ENCODE results near the gene SHISA9.

The SHISA9 gene

GRCh38 chr16:13095061-13095460 is 193.7 kb downstream of the SHISA9 start:
- Histone ChIP-seq H3K27ac (ENCODE audit: insufficient read depth in 1 of 2, low read depth in 1 of 2, low read length in 2 of 2, poor library complexity in 1 of 2, severe bottlenecking in 2 of 2) (no peak overlapping the region), H3K36me3 (ENCODE audit: control insufficient read depth in 4 of 4, insufficient read depth in 4 of 4, low read length in 3 of 4) (no peaks in the 10 kb centered on the region), H3K27me3 (replicated peaks in 2 of 5; ENCODE audit: control insufficient read depth in 4 of 5, insufficient read depth in 5 of 5, low read length in 4 of 5) (no peaks in the 10 kb centered on the region), H3K9me3 (ENCODE audit: control extremely low read depth in 1 of 5, control insufficient read depth in 4 of 5, insufficient read depth in 2 of 5, low read depth in 1 of 5, low read length in 4 of 5) (peaks cover 0 to 3% (median 1%) of the 10 kb centered on the region in 5 experiments), H3K4me1 (ENCODE audit: control extremely low read depth in 1 of 4, control insufficient read depth in 4 of 4, insufficient read depth in 4 of 4, low read length in 3 of 4) (no peaks in the 10 kb centered on the region), H3K4me3 (ENCODE audit: control insufficient read depth in 1 of 7, extremely low read depth in 1 of 7, insufficient read depth in 4 of 7, low read depth in 2 of 7, low read length in 6 of 7) (no peak overlapping the region)
- ChIA-PET POLR2A (no interaction called here), CTCF (no interaction called here)
- 100% methylated on average over 2 of the region's 2 CpGs for WGBS (ENCODE audit: insufficient coverage)
- DNase-seq: no peak

GRCh38 chr16:13098536-13098935 is 197.1 kb downstream of the SHISA9 start:
- Histone ChIP-seq H3K9me3 (ENCODE audit: control extremely low read depth in 1 of 5, control insufficient read depth in 4 of 5, insufficient read depth in 2 of 5, low read depth in 1 of 5, low read length in 4 of 5) (peaks cover 0 to 2% (median under 1%) of the 10 kb centered on the region in 5 experiments), H3K27me3 (replicated peaks in 2 of 5; ENCODE audit: control insufficient read depth in 4 of 5, insufficient read depth in 5 of 5, low read length in 4 of 5) (no peaks in the 10 kb centered on the region), H3K27ac (ENCODE audit: insufficient read depth in 1 of 2, low read depth in 1 of 2, low read length in 2 of 2, poor library complexity in 1 of 2, severe bottlenecking in 2 of 2) (no peak overlapping the region), H3K4me1 (ENCODE audit: control extremely low read depth in 1 of 4, control insufficient read depth in 4 of 4, insufficient read depth in 4 of 4, low read length in 3 of 4) (no peaks in the 10 kb centered on the region), H3K36me3 (ENCODE audit: control insufficient read depth in 4 of 4, insufficient read depth in 4 of 4, low read length in 3 of 4) (no peaks in the 10 kb centered on the region), H3K4me3 (ENCODE audit: control insufficient read depth in 1 of 7, extremely low read depth in 1 of 7, insufficient read depth in 4 of 7, low read depth in 2 of 7, low read length in 6 of 7) (no peak overlapping the region)
- DNase-seq: no peak
- CTCF ChIA-PET: no interaction called here
- WGBS (ENCODE audit: insufficient coverage): 73% methylated on average over 2 of the region's 2 CpGs
- POLR2A ChIA-PET: no interaction called here

- ChIA-PET POLR2A (no interaction called here), CTCF (no interaction called here)
Observed at GRCh38 chr16:13099822-13100221, 198.4 kb downstream of the SHISA9 start.

GRCh38 chr16:13100970-13101369 is 199.6 kb downstream of the SHISA9 start:
- Histone ChIP-seq H3K27ac (ENCODE audit: insufficient read depth in 1 of 2, low read depth in 1 of 2, low read length in 2 of 2, poor library complexity in 1 of 2, severe bottlenecking in 2 of 2) (no peak overlapping the region), H3K4me3 (ENCODE audit: control insufficient read depth in 1 of 7, extremely low read depth in 1 of 7, insufficient read depth in 4 of 7, low read depth in 2 of 7, low read length in 6 of 7) (no peak overlapping the region), H3K36me3 (ENCODE audit: control insufficient read depth in 4 of 4, insufficient read depth in 4 of 4, low read length in 3 of 4) (no peaks in the 10 kb centered on the region), H3K9me3 (ENCODE audit: control extremely low read depth in 1 of 5, control insufficient read depth in 4 of 5, insufficient read depth in 2 of 5, low read depth in 1 of 5, low read length in 4 of 5) (peaks cover 0 to 10% (median 0%) of the 10 kb centered on the region in 5 experiments), H3K4me1 (ENCODE audit: control extremely low read depth in 1 of 4, control insufficient read depth in 4 of 4, insufficient read depth in 4 of 4, low read length in 3 of 4) (no peaks in the 10 kb centered on the region), H3K27me3 (replicated peaks in 2 of 5; ENCODE audit: control insufficient read depth in 4 of 5, insufficient read depth in 5 of 5, low read length in 4 of 5) (no peaks in the 10 kb centered on the region)
- no peak for DNase-seq
- ChIA-PET CTCF (interaction anchor here (1.1 kb wide), 1 partner anchor 11 kb away, joined by 3 read pairs; no protein-coding TSS in a partner anchor), POLR2A (no interaction called here)
- WGBS (ENCODE audit: insufficient coverage): 96% methylated on average over 3 of the region's 6 CpGs

More at GRCh38 chr16:13099822-13100221, 198.4 kb downstream of the SHISA9 start:
- Histone ChIP-seq H3K9me3 (ENCODE audit: control extremely low read depth in 1 of 5, control insufficient read depth in 4 of 5, insufficient read depth in 2 of 5, low read depth in 1 of 5, low read length in 4 of 5) (peaks cover 0 to 9% (median 0%) of the 10 kb centered on the region in 5 experiments), H3K36me3 (ENCODE audit: control insufficient read depth in 4 of 4, insufficient read depth in 4 of 4, low read length in 3 of 4) (no peaks in the 10 kb centered on the region), H3K4me1 (ENCODE audit: control extremely low read depth in 1 of 4, control insufficient read depth in 4 of 4, insufficient read depth in 4 of 4, low read length in 3 of 4) (no peaks in the 10 kb centered on the region), H3K27ac (ENCODE audit: insufficient read depth in 1 of 2, low read depth in 1 of 2, low read length in 2 of 2, poor library complexity in 1 of 2, severe bottlenecking in 2 of 2) (no peak overlapping the region), H3K27me3 (replicated peaks in 2 of 5; ENCODE audit: control insufficient read depth in 4 of 5, insufficient read depth in 5 of 5, low read length in 4 of 5) (no peaks in the 10 kb centered on the region), H3K4me3 (ENCODE audit: control insufficient read depth in 1 of 7, extremely low read depth in 1 of 7, insufficient read depth in 4 of 7, low read depth in 2 of 7, low read length in 6 of 7) (no peak overlapping the region)
- DNase-seq: no peak
- 19% methylated on average over 2 of the region's 2 CpGs for WGBS (ENCODE audit: insufficient coverage)

GRCh38 chr16:13101828-13102227 is 200.4 kb downstream of the SHISA9 start:
- DNase-seq: no peak
- 78% methylated on average over 2 of the region's 3 CpGs for WGBS (ENCODE audit: insufficient coverage)
- Histone ChIP-seq H3K9me3 (ENCODE audit: control extremely low read depth in 1 of 5, control insufficient read depth in 4 of 5, insufficient read depth in 2 of 5, low read depth in 1 of 5, low read length in 4 of 5) (peaks cover 0 to 10% (median 0%) of the 10 kb centered on the region in 5 experiments), H3K4me1 (ENCODE audit: control extremely low read depth in 1 of 4, control insufficient read depth in 4 of 4, insufficient read depth in 4 of 4, low read length in 3 of 4) (no peaks in the 10 kb centered on the region), H3K27ac (ENCODE audit: insufficient read depth in 1 of 2, low read depth in 1 of 2, low read length in 2 of 2, poor library complexity in 1 of 2, severe bottlenecking in 2 of 2) (no peak overlapping the region), H3K36me3 (ENCODE audit: control insufficient read depth in 4 of 4, insufficient read depth in 4 of 4, low read length in 3 of 4) (no peaks in the 10 kb centered on the region), H3K4me3 (ENCODE audit: control insufficient read depth in 1 of 7, extremely low read depth in 1 of 7, insufficient read depth in 4 of 7, low read depth in 2 of 7, low read length in 6 of 7) (no peak overlapping the region), H3K27me3 (replicated peaks in 2 of 5; ENCODE audit: control insufficient read depth in 4 of 5, insufficient read depth in 5 of 5, low read length in 4 of 5) (no peaks in the 10 kb centered on the region)
- ChIA-PET CTCF (interaction anchor here (1.1 kb wide), 1 partner anchor 10 kb away, joined by 3 read pairs; no protein-coding TSS in a partner anchor), POLR2A (no interaction called here)

- WGBS (ENCODE audit: insufficient coverage): 97% methylated on average over 4 of the region's 5 CpGs
- DNase-seq: no peak
- Histone ChIP-seq H3K27me3 (replicated peaks in 2 of 5; ENCODE audit: control insufficient read depth in 4 of 5, insufficient read depth in 5 of 5, low read length in 4 of 5) (no peaks in the 10 kb centered on the region), H3K36me3 (ENCODE audit: control insufficient read depth in 4 of 4, insufficient read depth in 4 of 4, low read length in 3 of 4) (no peaks in the 10 kb centered on the region), H3K4me3 (ENCODE audit: control insufficient read depth in 1 of 7, extremely low read depth in 1 of 7, insufficient read depth in 4 of 7, low read depth in 2 of 7, low read length in 6 of 7) (no peak overlapping the region), H3K9me3 (ENCODE audit: control extremely low read depth in 1 of 5, control insufficient read depth in 4 of 5, insufficient read depth in 2 of 5, low read depth in 1 of 5, low read length in 4 of 5) (peaks cover 0 to 10% (median 0%) of the 10 kb centered on the region in 5 experiments), H3K4me1 (ENCODE audit: control extremely low read depth in 1 of 4, control insufficient read depth in 4 of 4, insufficient read depth in 4 of 4, low read length in 3 of 4) (no peaks in the 10 kb centered on the region), H3K27ac (ENCODE audit: insufficient read depth in 1 of 2, low read depth in 1 of 2, low read length in 2 of 2, poor library complexity in 1 of 2, severe bottlenecking in 2 of 2) (no peak overlapping the region)
- ChIA-PET POLR2A (no interaction called here), CTCF (no interaction called here)
Observed at GRCh38 chr16:13102401-13102800, 201.0 kb downstream of the SHISA9 start.

GRCh38 chr16:13103831-13104530 is 202.6 kb downstream of the SHISA9 start:
- H3K4me3 ChIP-seq (ENCODE audit: control insufficient read depth in 1 of 7, extremely low read depth in 1 of 7, insufficient read depth in 4 of 7, low read depth in 2 of 7, low read length in 6 of 7): no peak overlapping the region
- ChIA-PET POLR2A (no interaction called here), CTCF (no interaction called here)
- no peaks in the 10 kb centered on the region for H3K4me1 ChIP-seq (ENCODE audit: control extremely low read depth in 1 of 4, control insufficient read depth in 4 of 4, insufficient read depth in 4 of 4, low read length in 3 of 4)
- H3K36me3 ChIP-seq (ENCODE audit: control insufficient read depth in 4 of 4, insufficient read depth in 4 of 4, low read length in 3 of 4): no peaks in the 10 kb centered on the region
- H3K27ac ChIP-seq (ENCODE audit: insufficient read depth in 1 of 2, low read depth in 1 of 2, low read length in 2 of 2, poor library complexity in 1 of 2, severe bottlenecking in 2 of 2): no peak overlapping the region
- WGBS (ENCODE audit: insufficient coverage): 95% methylated on average over 3 of the region's 6 CpGs
- no peaks in the 10 kb centered on the region for H3K27me3 ChIP-seq (replicated peaks in 2 of 5; ENCODE audit: control insufficient read depth in 4 of 5, insufficient read depth in 5 of 5, low read length in 4 of 5)
- H3K9me3 ChIP-seq (ENCODE audit: control extremely low read depth in 1 of 5, control insufficient read depth in 4 of 5, insufficient read depth in 2 of 5, low read depth in 1 of 5, low read length in 4 of 5): peaks cover 0 to 10% (median 0%) of the 10 kb centered on the region in 5 experiments
- DNase-seq: no peak

Data from common myeloid progenitor, CD34-positive (primary cell).